Ishikawa (cell line): Measurements from ENCODE around the gene SH3GL1.

Experiments used
- CREB1 ChIP-seq: IDR thresholded peaks from 2 replicates; pipeline ENCODE4 v1.6.1; 2012; ENCODE audit warnings: low read depth
- EP300 ChIP-seq: IDR thresholded peaks from 2 replicates; pipeline ENCODE4 v1.6.1; 2012; ENCODE audit warnings: borderline replicate concordance
- NFIC ChIP-seq: IDR thresholded peaks from 2 replicates; pipeline ENCODE4 v1.6.1; 2012
- RAD21 ChIP-seq: IDR thresholded peaks from 2 replicates; pipeline ENCODE4 v1.6.1; 2012; ENCODE audit warnings: low read depth
- REST ChIP-seq: IDR thresholded peaks from 2 replicates; pipeline ENCODE4 v1.6.1; 2012; ENCODE audit warnings: low read depth, mild to moderate bottlenecking

GRCh38 chr19:4369109-4369887 lies 31.0 kb downstream of the SH3GL1 start:
- no peak for TF ChIP-seq RAD21
- TF ChIP-seq EP300, result peak; percentile 42; the same call in 1 of the 2 replicates
- no peak for TF ChIP-seq CREB1
- no peak for TF ChIP-seq REST
- no peak for TF ChIP-seq NFIC
